Suppressor macrophage (primary cell): ENCODE data around the gene MTTP.
A peak's percentile ranks its signal among the peaks of the same experiment; 100 is the strongest.
"Not testable (repeated sequence)": the region's sequence is repeated elsewhere in the genome, so short reads cannot be mapped to it uniquely, and the experiment has no call there.

Experiments
- DNase-seq, 4 experiments: peaks; one replicate each; pipeline ENCODE4 v3.0.0-alpha.2; 2020 to 2022
- total RNA-seq, 17 experiments: gene quantifications; one replicate each; lab custom pipeline; 2026; ENCODE audit warnings: mixed read lengths in 6 of 17, inconsistent platforms in 3 of 17; lab: John Stamatoyannopoulos, UW

The MTTP gene
- 0 to 3.0 (median 0.04) reads per million in 17 experiments for total RNA-seq

DNA sequence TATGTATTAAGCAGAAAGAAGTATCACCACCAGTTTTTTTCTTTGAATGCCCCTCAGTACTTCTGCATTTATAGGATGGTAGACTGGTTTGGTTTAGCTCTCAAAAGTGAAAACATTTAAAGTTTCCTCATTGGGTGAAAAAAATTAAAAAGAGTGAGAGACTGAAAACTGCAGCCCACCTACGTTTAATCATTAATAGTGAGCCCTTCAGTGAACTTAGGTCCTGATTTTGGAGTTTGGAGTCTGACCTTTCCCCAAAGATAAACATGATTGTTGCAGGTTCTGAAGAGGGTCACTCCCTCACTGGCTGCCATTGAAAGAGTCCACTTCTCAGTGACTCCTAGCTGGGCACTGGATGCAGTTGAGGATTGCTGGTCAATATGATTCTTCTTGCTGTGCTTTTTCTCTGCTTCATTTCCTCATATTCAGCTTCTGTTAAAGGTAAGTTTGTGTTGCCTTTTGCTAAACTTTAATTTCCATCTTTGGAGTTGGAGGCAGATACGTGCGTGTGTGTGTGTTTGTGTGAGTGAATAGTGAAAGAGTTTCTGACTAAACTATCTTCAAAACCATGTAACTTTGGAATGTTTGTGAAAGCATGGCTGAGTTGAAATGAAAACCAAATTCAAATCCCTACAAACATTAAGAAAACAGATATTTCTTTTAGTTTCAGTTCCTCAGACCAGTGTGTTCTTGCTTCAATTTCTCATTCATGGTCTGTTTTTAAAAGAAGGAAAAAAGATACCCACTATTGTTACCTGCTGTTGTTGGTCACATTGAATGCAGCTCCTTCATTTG lies at the start of gene MTTP:
Gene MTTP (plus strand): TSS at position 295 of the 795 bp plus-strand sequence. CDS start 86 bp downstream, at position 381.
- DNase-seq, result no peak

DNA sequence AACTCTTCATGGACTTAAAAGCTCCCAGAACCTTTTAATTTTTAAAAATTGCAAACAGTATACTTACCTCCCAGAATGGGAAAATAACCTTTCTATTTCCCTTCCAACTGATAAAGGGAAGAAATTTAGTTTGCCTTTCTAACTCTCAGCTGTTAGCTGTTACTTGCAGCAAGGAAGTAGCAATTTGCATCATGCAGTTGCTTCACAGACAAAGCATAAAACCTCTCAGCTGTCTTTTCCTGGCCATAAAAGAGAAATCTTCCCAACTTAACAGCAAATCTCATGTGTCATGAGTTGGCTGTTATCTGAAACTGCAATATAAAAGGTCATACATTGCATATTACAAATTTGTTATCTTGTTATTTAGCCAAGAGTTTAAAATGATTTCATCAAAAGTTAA lies 45.4 kb upstream of the MTTP start:
- DNase-seq, result peak; percentile 1 to 23 (median 14)

DNA sequence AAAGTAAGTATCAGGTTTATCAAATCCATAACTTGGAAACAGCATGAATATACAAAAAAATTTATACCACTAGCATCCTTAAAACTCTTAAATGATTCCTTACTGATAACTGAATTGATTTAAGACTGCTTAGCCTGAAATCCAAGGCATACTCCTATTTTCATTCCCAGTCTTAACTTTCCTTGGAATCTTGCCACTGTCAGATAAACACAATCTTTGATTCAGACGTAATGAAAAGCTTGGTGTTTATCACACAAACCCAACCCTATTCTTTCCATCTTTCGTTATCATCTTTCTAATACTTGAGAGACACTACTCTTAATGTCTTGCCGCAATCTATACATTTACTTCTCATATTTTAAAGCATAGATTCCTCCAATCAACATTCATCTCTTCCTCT lies 44.7 kb upstream of the MTTP start:
- DNase-seq, result no peak

DNA sequence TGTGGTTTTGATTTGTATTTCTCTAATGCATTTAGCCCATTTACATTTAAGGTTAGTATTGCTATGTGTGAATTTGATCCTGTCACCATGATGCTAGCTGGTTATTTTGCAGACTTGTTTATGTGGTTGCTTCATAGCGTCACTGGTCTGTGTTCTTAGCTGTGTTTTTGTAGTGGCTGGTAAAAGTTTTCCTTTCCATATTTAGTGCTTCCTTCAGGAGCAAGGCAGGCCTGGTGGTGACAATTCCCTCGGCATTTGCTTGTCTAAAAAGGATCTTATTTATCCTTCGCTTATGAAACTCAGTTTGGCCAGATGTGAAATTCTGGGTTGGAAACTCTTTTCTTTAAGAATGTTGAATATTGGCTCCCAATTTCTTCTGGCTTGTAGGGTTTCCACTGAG lies 39.9 kb upstream of the MTTP start:
- DNase-seq, result not testable (repeated sequence)

DNA sequence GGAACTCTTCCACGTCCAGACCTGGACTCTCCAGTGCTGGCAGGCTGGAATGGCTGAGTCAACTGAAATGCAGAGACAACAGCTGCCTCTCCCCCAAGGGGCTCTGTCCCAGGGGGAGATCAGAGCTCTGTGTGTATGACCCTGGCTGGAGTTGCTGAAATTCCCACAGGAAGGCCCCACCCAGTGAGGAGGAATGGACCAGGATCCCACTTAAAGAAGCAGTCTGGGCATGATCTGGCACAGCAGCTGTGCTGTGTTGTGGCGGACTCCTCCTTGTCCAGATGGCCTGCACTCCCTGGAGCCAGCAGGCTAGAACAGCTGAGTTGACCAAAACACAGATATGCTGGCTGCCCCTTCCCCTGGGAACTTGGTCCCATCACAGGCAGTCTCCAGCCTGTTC lies 38.4 kb upstream of the MTTP start:
- no peak for DNase-seq

DNA sequence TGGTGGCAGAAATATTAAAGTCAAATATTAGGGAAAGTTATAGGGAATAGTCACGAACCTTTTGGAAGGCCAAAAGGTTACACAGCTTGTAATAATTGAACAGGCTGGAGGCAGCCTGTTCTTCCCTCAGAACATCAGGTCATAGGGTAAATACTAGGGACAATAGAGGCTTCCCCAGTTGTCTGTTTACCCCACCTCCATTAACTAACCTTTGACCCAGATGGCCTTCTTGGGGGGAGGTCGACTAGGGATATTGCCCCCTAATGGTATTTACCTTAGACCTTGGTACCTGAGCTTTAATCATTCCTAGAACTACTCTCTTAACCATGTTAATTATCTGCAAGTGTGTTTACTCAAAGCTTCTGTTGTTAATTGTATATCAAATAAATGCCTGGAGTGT lies 37.8 kb upstream of the MTTP start:
- DNase-seq, result no peak

DNA sequence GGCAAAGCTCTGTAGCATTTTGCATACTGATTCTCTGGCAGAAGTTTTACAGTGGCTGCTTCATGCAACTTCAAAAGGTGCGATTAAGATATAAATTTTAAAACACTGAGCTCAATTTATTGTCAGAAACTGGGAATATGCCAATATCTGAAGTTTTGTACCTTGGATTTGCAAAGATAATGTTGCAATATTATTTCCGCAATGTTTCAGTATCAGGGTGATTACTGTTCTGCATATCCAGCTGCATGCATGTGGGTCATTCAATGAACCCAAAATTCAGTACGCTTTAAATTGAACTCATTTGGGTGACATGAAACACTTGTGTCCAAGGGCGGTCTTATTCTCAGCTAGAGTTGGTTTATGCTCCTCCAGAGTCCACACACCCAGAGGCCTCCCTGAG lies 37.0 kb upstream of the MTTP start:
- no peak for DNase-seq

DNA sequence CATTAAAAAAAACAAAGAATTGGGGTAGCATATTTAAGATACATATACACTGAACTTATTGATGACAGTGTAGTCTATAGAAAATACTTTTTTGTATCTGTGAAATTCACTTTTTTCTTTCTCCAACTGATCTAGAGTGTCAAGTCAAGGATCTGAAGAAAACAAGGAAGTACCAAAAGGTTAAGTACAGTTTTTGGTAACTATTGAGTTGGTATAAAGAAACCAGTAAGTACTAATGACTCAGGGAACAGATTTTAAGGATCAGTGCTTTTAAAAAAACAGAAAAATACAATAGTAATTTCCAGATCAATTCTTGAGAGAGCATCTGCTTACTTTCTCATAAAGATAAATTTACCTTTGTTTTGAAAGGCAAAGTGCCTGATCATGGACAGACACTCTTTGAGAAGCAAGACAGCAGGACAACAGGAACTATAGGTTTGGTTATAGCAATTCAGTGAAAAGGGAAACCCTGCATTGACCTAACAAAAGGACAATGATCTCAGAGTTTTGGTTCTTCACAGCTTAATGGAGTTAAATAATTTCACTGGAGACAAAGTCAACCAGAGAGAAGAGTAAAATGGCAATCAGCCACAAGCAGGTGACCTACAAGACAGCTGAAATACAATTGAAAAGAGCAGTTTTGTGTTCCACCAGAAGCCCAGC lies 34.2 kb upstream of the MTTP start:
- DNase-seq, result no peak

DNA sequence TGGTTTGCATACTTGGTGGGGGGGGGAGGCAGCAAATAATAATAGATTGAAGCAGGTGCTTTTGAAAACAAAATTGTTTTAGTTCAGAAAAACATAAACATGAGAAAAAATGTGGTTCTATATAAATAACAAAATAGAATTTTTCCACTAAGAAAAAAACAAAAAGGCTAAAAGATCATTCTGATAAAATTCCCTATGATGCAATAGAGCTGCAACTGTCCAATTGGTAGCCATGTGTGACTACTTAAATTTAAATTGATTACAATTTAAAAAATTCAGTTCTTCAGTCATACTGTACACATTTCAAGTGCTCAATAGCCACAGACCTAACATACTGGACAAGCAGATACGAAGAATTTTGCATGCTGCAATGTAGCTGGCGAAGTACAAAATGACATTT lies 21.8 kb upstream of the MTTP start:
- no peak for DNase-seq

DNA sequence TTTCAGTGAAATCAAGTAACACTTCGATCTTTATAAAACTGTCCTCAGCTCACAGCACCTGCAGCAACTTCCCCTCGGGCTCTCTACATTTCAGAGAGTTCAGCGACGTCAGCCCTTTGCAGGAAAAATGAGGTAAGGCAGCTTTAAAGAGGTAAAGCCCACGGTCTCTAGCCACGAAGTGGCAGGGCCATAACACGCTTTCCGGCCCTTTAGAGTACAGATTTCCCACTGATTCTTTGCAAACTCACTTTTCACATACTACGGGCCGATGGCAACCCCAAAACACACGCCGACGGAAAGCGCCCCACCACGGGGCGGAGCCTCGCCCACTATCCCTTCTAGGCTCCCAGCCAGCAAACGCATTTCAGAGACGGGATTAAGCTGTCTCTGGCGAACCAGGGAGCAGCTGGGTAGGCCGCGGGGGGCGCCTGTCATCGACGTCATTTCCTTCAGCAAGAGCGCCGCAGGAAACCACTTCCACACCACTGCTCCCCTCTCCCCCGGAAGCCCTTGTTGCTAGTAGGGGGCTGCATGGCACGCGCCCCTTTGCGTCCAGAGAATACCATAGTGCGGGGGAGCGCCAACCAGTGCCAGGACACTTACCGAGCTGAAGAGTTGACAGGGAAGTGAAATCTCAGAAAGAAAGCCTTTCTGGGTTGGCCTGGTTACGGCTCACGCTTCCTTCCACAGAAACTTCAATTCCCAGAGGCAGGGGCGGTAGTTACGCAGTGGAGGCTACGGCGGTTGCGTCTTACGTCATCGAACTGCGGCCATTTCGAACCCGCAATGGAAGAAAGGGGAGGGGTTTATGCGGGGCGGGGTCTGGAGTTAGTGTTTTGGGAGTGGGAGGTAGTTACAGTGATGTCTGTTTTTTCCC lies 11.1 kb upstream of the MTTP start, which contains the start of gene TRMT10A:
Gene TRMT10A (minus strand): TSS at position 730 of the 877 bp plus-strand sequence. CDS start 4,701 bp downstream, outside the sequence.
- DNase-seq, result peak; percentile 97 to 99 (median 98)

DNA sequence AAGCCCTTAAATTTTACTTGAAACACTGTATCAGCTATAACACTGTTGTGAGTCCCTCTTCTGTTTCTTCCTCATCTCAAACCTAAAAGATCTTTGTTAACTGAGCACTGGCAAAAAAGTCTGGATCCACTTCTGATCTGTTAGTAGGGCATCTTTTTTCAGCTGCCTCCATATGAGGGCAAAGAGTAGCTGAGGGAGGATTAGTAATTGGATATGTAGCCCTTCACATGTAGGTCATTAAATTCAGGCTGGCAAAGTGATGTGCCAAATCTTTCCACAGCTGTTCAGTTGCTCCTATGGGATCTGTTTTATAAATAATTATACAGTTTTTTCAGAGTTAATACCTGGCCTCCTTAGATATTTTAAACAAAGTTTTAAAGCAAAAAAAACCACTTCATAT lies 9.7 kb upstream of the MTTP start:
- DNase-seq, result no peak

DNA sequence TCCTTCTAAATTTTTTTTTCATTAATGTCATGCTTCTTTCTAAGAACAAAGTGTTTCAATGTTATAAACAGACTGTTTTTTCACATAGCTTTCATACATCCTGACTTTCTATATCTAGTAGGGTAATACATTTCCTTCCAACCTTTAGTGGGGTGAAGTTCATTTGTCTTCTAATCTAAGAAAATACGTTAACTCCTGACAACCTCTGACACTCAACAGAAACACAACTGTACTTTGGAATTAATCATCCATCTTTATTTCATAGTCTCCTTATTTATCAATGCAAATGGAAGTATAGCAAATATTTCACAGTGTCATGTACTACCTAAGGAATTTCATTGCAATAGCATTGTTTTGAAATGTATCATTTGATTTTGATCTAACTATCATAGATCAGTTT lies 2.7 kb upstream of the MTTP start:
- DNase-seq, result no peak

DNA sequence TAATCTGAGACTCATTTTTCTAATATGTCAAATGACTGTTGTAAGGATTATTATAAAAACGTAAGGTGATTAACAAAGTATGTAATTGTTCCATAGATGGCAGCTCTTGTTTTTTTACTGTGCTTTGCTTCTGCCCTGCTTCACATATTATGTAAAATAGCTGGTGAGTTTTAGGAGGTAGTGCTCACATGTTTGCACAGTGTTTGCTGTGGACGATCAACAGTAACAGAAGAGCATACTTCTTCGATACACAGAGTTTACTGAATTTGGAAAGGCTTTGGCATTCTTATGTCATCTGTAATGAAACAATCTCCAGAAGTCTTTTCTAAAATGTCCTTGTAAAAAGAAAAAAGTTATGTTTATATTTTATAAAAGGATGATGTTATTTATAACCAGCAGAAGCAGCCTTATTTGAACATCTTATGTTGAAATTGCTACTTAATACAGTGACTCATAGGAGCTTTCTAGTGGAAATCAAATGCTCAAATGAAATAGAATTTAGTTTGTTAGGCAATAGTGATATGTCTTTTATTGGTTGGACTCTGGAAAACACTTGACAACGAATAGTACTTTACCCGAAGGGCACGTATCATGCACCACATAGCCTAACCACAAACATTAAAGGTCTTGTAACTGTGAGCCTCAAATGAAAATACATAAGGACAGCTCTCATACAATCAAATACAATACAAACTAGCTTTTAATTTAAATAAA lies 1.9 kb upstream of the MTTP start:
- no peak for DNase-seq

DNA sequence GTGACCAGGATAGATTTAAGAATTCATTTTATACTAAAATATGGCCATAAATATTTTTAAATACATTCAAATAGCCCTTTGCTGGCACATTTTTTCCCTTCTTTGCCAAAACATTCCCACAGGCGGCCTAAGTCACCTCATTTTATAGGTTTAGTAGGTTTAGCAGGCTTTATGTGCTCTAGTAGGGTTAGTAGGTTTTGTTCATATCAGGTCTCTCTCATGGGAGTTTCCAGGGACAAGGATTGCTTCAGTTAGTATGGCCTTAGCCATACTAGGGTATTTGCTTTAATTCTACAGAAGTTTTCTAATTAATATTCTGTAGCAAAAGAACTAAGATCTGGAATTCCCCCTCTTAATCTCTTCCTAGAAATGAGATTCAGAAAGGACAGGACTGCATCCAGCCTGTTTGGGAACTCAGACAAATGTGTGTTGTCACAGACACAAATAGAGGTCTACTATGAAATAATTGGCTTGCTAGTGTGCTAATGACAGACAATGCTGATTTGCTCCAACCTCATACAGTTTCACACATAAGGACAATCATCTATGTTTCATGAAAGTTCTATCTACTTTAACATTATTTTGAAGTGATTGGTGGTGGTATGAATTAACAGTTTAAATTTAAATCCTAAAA lies 772 bp upstream of the MTTP start:
- DNase-seq, result no peak

DNA sequence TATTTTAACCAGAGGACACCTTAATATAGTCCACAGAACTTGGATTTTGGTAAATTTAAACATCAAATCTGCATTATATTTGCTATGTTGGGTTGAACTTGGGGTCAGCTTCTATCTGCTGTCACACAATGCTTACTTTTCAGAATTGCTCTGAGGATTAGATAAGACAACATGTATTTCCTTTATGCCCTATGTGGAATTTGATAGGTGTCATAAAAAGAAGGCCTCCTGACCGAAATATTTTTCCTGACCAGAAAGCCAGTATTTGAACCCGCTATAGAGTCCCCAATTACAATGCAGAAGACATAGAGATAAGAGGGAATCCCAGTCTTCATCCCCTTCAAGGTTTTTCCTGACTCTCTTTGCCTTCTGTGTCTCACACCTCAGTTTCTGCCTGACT lies 4.1 kb downstream of the MTTP start:
- DNase-seq, result no peak

DNA sequence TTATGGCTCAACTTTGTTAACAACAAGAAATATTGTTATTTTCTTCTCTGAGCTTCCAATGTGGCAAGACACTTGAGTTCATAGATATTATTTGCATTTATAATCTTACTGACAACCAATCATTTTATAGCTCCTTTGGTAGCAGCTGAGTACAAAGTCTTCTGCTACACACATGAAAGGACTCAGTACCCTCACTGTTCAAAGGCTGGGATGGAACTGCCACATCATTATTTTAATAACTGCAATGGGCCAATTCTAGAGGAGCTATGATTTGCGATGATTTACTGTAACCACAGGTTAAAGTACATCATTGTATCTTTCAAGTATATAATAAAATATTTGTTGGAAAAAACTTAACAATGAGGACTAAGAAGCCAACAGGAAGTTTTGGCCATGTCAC lies 10.9 kb downstream of the MTTP start:
- DNase-seq, result no peak

DNA sequence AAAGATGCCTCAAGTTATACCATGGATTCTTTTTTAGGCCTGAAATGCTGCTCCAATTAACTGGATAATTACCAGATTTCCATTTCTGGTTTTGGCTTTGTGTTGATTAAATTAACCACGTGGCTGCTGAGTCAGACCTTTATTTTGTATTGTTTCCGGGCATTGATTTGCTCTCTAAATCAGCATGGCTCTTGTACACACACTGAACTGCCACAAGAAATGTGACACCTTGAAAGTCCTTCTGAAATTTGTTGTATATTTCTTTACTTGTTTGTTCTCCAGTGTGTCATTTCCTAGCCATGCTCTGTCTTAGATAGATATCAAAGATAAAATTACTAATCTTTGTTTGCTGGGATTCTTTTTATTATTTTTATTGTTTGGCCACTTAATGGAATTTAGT lies 11.7 kb downstream of the MTTP start:
- DNase-seq, result no peak

DNA sequence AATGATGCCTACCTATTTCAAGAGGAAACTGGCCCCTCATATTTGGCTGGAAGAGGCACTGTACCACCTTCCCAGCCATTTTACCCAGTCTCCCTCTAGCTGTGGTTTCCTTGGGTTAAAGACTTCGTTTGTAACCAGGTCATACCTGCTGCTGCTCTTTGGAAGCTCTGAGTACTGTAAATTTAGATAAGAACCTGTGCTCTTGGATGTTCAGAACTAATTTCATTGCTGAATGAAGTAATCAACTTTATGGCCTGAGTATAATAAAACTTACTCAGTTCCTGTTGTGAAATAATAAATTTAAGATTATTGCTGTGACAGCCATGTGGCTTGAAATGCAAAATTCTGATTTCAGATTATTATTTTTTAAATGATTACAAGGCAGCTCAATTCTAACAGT lies 12.2 kb downstream of the MTTP start:
- DNase-seq, result no peak

DNA sequence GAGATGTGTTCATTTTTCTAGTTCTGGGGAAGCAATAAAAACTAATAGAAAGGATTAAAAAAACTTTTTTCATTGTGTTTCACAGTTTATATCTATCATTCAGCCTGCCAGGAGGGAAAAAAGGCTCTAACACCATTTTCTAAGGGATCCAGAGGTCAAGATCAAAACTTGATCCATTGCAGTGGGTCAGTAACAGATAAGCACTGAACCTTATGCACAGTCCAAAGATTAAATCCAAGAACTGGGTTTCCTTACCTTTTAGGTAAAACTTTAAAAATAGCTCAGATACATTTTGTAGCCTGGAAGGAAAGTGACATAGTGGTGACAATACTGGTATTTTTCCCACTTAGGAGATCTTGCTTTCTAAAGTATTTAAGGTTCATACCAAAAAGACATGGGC lies 12.7 kb downstream of the MTTP start:
- no peak for DNase-seq

DNA sequence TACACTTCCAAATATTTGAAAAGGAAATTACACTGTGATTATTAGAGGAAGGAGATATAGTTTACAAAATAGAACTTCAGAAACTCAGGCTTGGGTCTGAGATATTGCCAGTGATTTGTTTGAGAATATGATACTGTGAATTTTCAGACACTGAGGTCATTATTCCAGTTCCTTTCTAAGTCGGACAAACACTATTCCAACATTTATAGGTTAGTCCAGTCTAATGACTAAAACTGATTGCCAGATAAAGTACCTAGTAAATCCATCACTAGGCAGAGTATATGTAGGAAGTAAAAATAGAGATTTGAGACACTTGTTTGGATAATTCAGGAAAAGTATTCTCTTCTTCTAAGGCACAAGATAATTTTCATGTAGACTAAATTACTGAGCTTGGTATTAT lies 13.2 kb downstream of the MTTP start:
- DNase-seq, result no peak

DNA sequence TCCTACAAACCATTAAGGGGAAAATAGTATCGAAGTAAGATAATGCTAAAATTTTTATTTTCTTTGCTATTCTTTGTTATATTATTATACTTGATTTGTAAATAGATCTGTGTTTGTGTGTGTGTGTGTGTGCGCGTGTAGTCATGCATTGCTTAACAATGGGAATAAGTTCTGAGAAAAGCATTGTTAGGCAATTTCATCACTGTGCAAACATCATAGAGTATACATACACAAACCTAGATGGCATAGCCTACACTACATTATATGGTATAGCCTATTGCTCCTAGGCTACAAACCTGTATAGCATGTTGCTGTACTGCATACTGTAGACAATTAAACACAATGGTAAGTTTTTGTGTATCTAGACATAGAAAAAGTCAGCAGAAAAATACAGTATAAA lies 17.1 kb downstream of the MTTP start:
- no peak for DNase-seq
